Measurements from ENCODE around the gene WFIKKN1. TPM values are rescaled to one million over a fixed set of nuclear protein-coding genes. Genes with fewer than 3 reads are reported as not detected.
A peak's percentile ranks its signal among the peaks of the same experiment; 100 is the strongest.

WFIKKN1 gene
- total RNA-seq, 1 experiment from 2014 or later: 0.11 TPM

GRCh38 chr16:645852-646678 is 15.3 kb downstream of the WFIKKN1 start:
- H3K4me1 ChIP-seq (ENCODE audit: insufficient read depth, low read length): peaks cover 42% of the 10 kb centered on the region

GRCh38 chr16:646679-647172 is 15.9 kb downstream of the WFIKKN1 start:
- Histone ChIP-seq H3K9me3 (ENCODE audit: low read length) (no peaks in the 10 kb centered on the region), H3K9ac (ENCODE audit: low read length) (no peak overlapping the region), H3K36me3 (ENCODE audit: low read depth, low read length) (no peaks in the 10 kb centered on the region), H3K4me2 (ENCODE audit: low read length) (no peak overlapping the region), H3F3A (ENCODE audit: low read length, unreplicated experiment) (no peaks in the 10 kb centered on the region), H3K27ac (ENCODE audit: low read length) (no peak overlapping the region), H3K4me1 (ENCODE audit: insufficient read depth, low read length) (peaks cover 42% of the 10 kb centered on the region), H3K9me2 (replicated peaks; ENCODE audit: low read length) (no peaks in the 10 kb centered on the region), H3K79me2 (ENCODE audit: low read length) (peaks cover 42% of the 10 kb centered on the region), H2AFZ (ENCODE audit: low read length) (no peak overlapping the region), H3K27me3 (ENCODE audit: low read length) (no peaks in the 10 kb centered on the region), H3K4me3 (ENCODE audit: low read length) (no peak overlapping the region), H4K20me1 (ENCODE audit: low read length) (no peaks in the 10 kb centered on the region)
- CTCF ChIA-PET: no interaction called here
- POLR2A ChIA-PET (ENCODE audit: unreplicated experiment): no interaction called here
- DNase-seq (no peak), ATAC-seq (no peak)
- BruUV-seq (replicated peaks): no TSS peak
- TF ChIP-seq EZH2 (IDR thresholded peaks at IDR 0.05; ENCODE audit: low read length, unreplicated experiment) (no peak), EZH2phosphoT487 (IDR thresholded peaks at IDR 0.05; ENCODE audit: borderline replicate concordance, low read length) (no peak)
- intact Hi-C loops (cut with micrococcal nuclease): no loop called here

More at GRCh38 chr16:645852-646678, 15.3 kb downstream of the WFIKKN1 start:
- H3K4me2 ChIP-seq (ENCODE audit: low read length): peak overlapping the region; percentile 69
- peak; percentile 52 for DNase-seq
- no peaks in the 10 kb centered on the region for H3K36me3 ChIP-seq (ENCODE audit: low read depth, low read length)
- no TSS peak for BruUV-seq (replicated peaks)
- intact Hi-C loops (cut with micrococcal nuclease): no loop called here
- H3K79me2 ChIP-seq (ENCODE audit: low read length): peaks cover 42% of the 10 kb centered on the region
- POLR2A ChIA-PET (ENCODE audit: unreplicated experiment): no interaction called here
- no peak overlapping the region for H3K9ac ChIP-seq (ENCODE audit: low read length)
- no peaks in the 10 kb centered on the region for H3K27me3 ChIP-seq (ENCODE audit: low read length)
- H3K4me3 ChIP-seq (ENCODE audit: low read length): peak overlapping the region; percentile 37; the same call in 1 of the 2 replicates
- H3K27ac ChIP-seq (ENCODE audit: low read length): peak overlapping the region; percentile 74
- no peaks in the 10 kb centered on the region for H3F3A ChIP-seq (ENCODE audit: low read length, unreplicated experiment)
- H3K9me3 ChIP-seq (ENCODE audit: low read length): no peaks in the 10 kb centered on the region
- H3K9me2 ChIP-seq (replicated peaks; ENCODE audit: low read length): no peaks in the 10 kb centered on the region
- H4K20me1 ChIP-seq (ENCODE audit: low read length): no peaks in the 10 kb centered on the region
- CTCF ChIA-PET: no interaction called here
- ATAC-seq: peak; percentile 3; the same call in 1 of the 2 replicates
- H2AFZ ChIP-seq (ENCODE audit: low read length): no peak overlapping the region
- TF ChIP-seq EZH2phosphoT487 (IDR thresholded peaks at IDR 0.05; ENCODE audit: borderline replicate concordance, low read length): no peak
- no peak for TF ChIP-seq EZH2 (IDR thresholded peaks at IDR 0.05; ENCODE audit: low read length, unreplicated experiment)
- TF ChIP-seq CTCF (conservative IDR thresholded peaks at IDR 0.05; ENCODE audit: low read depth, low read length): no peak

GRCh38 chr16:647173-647902 is 16.6 kb downstream of the WFIKKN1 start:
- DNase-seq: no peak

More at GRCh38 chr16:647173-647902, 16.6 kb downstream of the WFIKKN1 start:
- Histone ChIP-seq H3K4me3 (ENCODE audit: low read length) (no peak overlapping the region), H3K4me1 (ENCODE audit: insufficient read depth, low read length) (peaks cover 42% of the 10 kb centered on the region), H4K20me1 (ENCODE audit: low read length) (no peaks in the 10 kb centered on the region), H3K9me3 (ENCODE audit: low read length) (no peaks in the 10 kb centered on the region), H3K4me2 (ENCODE audit: low read length) (no peak overlapping the region), H3F3A (ENCODE audit: low read length, unreplicated experiment) (no peaks in the 10 kb centered on the region), H3K36me3 (ENCODE audit: low read depth, low read length) (no peaks in the 10 kb centered on the region), H3K9ac (ENCODE audit: low read length) (no peak overlapping the region), H3K27ac (ENCODE audit: low read length) (no peak overlapping the region), H3K27me3 (ENCODE audit: low read length) (no peaks in the 10 kb centered on the region), H3K79me2 (ENCODE audit: low read length) (peaks cover 41% of the 10 kb centered on the region), H2AFZ (ENCODE audit: low read length) (no peak overlapping the region), H3K9me2 (replicated peaks; ENCODE audit: low read length) (no peaks in the 10 kb centered on the region)
- CTCF ChIA-PET: no interaction called here
- no TSS peak for BruUV-seq (replicated peaks)
- ATAC-seq: no peak
- intact Hi-C loops (cut with micrococcal nuclease): no loop called here
- POLR2A ChIA-PET (ENCODE audit: unreplicated experiment): no interaction called here
- TF ChIP-seq EZH2 (IDR thresholded peaks at IDR 0.05; ENCODE audit: low read length, unreplicated experiment): no peak
- no peak for TF ChIP-seq EZH2phosphoT487 (IDR thresholded peaks at IDR 0.05; ENCODE audit: borderline replicate concordance, low read length)
- no peak for TF ChIP-seq CTCF (conservative IDR thresholded peaks at IDR 0.05; ENCODE audit: low read depth, low read length)
